OCI-LY7 (cell line): ENCODE results near the gene CDT1.

Experiments used
- EZH2phosphoT487 ChIP-seq: fragments of 200-600 bp; sonication (generic); IDR thresholded peaks from 2 replicates; pipeline ENCODE4 v1.6.1; 2018; ENCODE audit warnings: low read depth, borderline replicate concordance, mild to moderate bottlenecking, mixed run types, antibody characterized with exemption, low read length, moderate library complexity, mixed read lengths
- TF ChIP-seq, protein P1 (sequence below): fragments of 200-600 bp; sonication (generic); conservative IDR thresholded peaks from 2 replicates; pipeline ENCODE4 v1.5.1; 2014; ENCODE audit warnings: mild to moderate bottlenecking, antibody characterized with exemption, low read length, moderate library complexity, mixed read lengths

DNA sequence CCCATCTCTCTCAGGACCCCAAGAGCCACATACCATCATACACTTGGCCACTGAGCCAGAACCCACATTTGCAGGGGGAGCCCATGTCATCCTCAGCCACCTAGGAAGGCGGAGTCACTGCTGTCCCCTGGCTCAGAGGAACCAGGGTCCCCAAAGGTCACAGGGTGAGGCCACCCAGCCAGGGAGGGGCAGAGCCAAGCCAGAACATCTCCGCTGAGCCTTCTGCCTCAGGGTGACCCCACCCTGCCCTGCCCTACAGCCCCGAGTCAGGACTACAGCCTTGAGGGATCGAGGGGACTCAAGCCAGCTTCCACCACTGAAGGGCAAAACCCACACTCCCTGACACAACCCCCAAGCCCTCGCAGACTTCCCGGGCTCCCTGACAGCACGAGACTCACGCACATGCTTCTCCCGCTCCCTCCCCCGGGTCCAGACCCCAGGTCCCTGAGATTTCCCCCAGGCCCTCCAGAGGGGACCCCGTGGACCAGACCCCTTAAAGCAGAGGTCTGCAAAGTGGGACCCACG, 36.0 kb upstream of the CDT1 start:
- TF ChIP-seq, protein P1, sequence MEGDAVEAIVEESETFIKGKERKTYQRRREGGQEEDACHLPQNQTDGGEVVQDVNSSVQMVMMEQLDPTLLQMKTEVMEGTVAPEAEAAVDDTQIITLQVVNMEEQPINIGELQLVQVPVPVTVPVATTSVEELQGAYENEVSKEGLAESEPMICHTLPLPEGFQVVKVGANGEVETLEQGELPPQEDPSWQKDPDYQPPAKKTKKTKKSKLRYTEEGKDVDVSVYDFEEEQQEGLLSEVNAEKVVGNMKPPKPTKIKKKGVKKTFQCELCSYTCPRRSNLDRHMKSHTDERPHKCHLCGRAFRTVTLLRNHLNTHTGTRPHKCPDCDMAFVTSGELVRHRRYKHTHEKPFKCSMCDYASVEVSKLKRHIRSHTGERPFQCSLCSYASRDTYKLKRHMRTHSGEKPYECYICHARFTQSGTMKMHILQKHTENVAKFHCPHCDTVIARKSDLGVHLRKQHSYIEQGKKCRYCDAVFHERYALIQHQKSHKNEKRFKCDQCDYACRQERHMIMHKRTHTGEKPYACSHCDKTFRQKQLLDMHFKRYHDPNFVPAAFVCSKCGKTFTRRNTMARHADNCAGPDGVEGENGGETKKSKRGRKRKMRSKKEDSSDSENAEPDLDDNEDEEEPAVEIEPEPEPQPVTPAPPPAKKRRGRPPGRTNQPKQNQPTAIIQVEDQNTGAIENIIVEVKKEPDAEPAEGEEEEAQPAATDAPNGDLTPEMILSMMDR = no peak
- no peak for TF ChIP-seq EZH2phosphoT487
